Endothelial cell of umbilical vein (primary cell): ENCODE measurements around the gene ITPR1. TPM values are rescaled to one million over a fixed set of nuclear protein-coding genes. Genes with fewer than 3 reads are reported as not detected.

Source experiments
- BruUV-seq: library from RNA; stranded (reverse); fragments of 400-500 nt; replicated peaks from 2 replicates; lab custom pipeline; 2021; lab: Mats Ljungman, UMichigan
- CTCF ChIA-PET: fragments of 300-600, 350-600 bp; sonication (Branson Sonifier 250); formaldehyde crosslinking; loops from one replicate; lab custom pipeline; 2021; ENCODE audit warnings: antibody characterized with exemption, inconsistent platforms; lab: Charles Lee
- POLR2A ChIA-PET: fragments of 300-600, 350-600 bp; sonication (Branson Sonifier 250); formaldehyde crosslinking; loops from one replicate; lab custom pipeline; 2021; ENCODE audit warnings: antibody characterized with exemption, inconsistent platforms; lab: Charles Lee
- DNase-seq: peaks from one replicate; pipeline ENCODE4 v3.0.0-alpha.2; 2011; ENCODE audit warnings: low read depth, low spot score
- FAIRE-seq: peaks from 2 replicates; lab custom pipeline; 2011; peaks lifted over from hg19 to GRCh38; lab: Jason Lieb, UNC
- H2AFZ ChIP-seq: 2 replicates; pipeline ENCODE4 v1.6.0; 2012; ENCODE audit warnings: low read depth, low read length, control low read depth, inconsistent platforms
- H3K27ac ChIP-seq: 2 replicates; pipeline ENCODE4 v1.5.1; 2011; ENCODE audit warnings: low read depth, mild to moderate bottlenecking, control low read depth, low read length, moderate library complexity; ENCODE audit not compliant: insufficient read depth
- H3K27me3 ChIP-seq, 2 experiments: 2 replicates each; pipeline versions ENCODE4 v1.6.0 to v1.6.1; 2011; ENCODE audit warnings: low read length in 2 of 2, mixed read lengths in 1 of 2; ENCODE audit not compliant: control insufficient read depth in 2 of 2, insufficient read depth in 2 of 2
- H3K36me3 ChIP-seq, 2 experiments: 2 replicates in 1 of 2; 3 replicates in 1 of 2; pipeline ENCODE4 v1.5.1; 2011; ENCODE audit warnings: low read length in 2 of 2, mild to moderate bottlenecking in 1 of 2, moderate library complexity in 1 of 2; ENCODE audit not compliant: control insufficient read depth in 2 of 2, insufficient read depth in 2 of 2; ENCODE audit errors: extremely low read depth in 1 of 2
- H3K4me1 ChIP-seq: 3 replicates; pipeline ENCODE4 v1.5.1; 2011; ENCODE audit warnings: mild to moderate bottlenecking, low read length; ENCODE audit not compliant: control insufficient read depth, insufficient read depth; ENCODE audit errors: extremely low read depth
- H3K4me2 ChIP-seq: 2 replicates; pipeline ENCODE4 v1.6.1; 2011; ENCODE audit warnings: low read length, control low read depth, mixed read lengths; ENCODE audit not compliant: insufficient read depth
- H3K4me3 ChIP-seq, 3 experiments: fragments of 200-600 bp in 1 of 3; sonication (generic), shearing (Covaris generic) in 1 of 3; replicated peaks in 1 of 3; 2 replicates each; pipeline ENCODE4 v1.5.1; 2011 to 2016; ENCODE audit warnings: control low read depth in 3 of 3, low read length in 3 of 3, mild to moderate bottlenecking in 2 of 3, inconsistent platforms in 1 of 3, low read depth in 1 of 3, moderate library complexity in 1 of 3; ENCODE audit not compliant: insufficient read depth in 1 of 3
- H3K79me2 ChIP-seq: 2 replicates; pipeline ENCODE4 v1.6.0; 2012; ENCODE audit warnings: low read length, inconsistent platforms; ENCODE audit not compliant: control insufficient read depth, insufficient read depth
- H3K9ac ChIP-seq: replicated peaks from 2 replicates; pipeline ENCODE3; 2011; ENCODE audit warnings: low read length, control low read depth; ENCODE audit not compliant: insufficient read depth; ENCODE audit errors: extremely low read depth
- H3K9me1 ChIP-seq: replicated peaks from 3 replicates; pipeline ENCODE4 v1.6.0; 2011; ENCODE audit warnings: mild to moderate bottlenecking, low read length; ENCODE audit not compliant: control insufficient read depth, insufficient read depth; ENCODE audit errors: extremely low read depth
- H3K9me3 ChIP-seq: replicated peaks from 2 replicates; pipeline ENCODE4 v1.5.1; 2012; ENCODE audit warnings: low read length, inconsistent platforms; ENCODE audit not compliant: control insufficient read depth, insufficient read depth
- H4K20me1 ChIP-seq: replicated peaks from 2 replicates; pipeline ENCODE3; 2011; ENCODE audit warnings: mild to moderate bottlenecking, low read length; ENCODE audit not compliant: control insufficient read depth, insufficient read depth; ENCODE audit errors: extremely low read depth
- CTCF ChIP-seq, 2 donors: IDR thresholded peaks; 1 replicate in 1 of 2; 2 replicates in 1 of 2; pipeline ENCODE4 v1.5.1; 2011; ENCODE audit warnings: low read length in 2 of 2, mild to moderate bottlenecking in 2 of 2, moderate library complexity in 2 of 2, control low read depth in 1 of 2, inconsistent platforms in 1 of 2, low read depth in 1 of 2; ENCODE audit not compliant: insufficient read depth in 1 of 2; ENCODE audit errors: extremely low read depth in 1 of 2
- EZH2 ChIP-seq: IDR thresholded peaks from 2 replicates; pipeline ENCODE4 v1.6.1; 2012; ENCODE audit warnings: borderline replicate concordance, low read depth, mild to moderate bottlenecking, moderate library complexity, low read length, inconsistent platforms; ENCODE audit not compliant: severe bottlenecking
- FOS ChIP-seq: IDR thresholded peaks from 2 replicates; pipeline ENCODE4 v1.6.1; 2011; ENCODE audit warnings: mild to moderate bottlenecking, low read length, moderate library complexity, borderline replicate concordance; ENCODE audit not compliant: insufficient read depth
- GATA2 ChIP-seq: IDR thresholded peaks from 2 replicates; pipeline ENCODE4 v1.7.0; 2011; ENCODE audit warnings: low read depth, mild to moderate bottlenecking, moderate library complexity, mixed read lengths, low read length; ENCODE audit not compliant: insufficient read length, insufficient read depth
- JUN ChIP-seq: IDR thresholded peaks from 2 replicates; pipeline ENCODE4 v1.6.1; 2011; ENCODE audit warnings: borderline replicate concordance, low read depth; ENCODE audit not compliant: insufficient read length, insufficient read depth
- MAX ChIP-seq: IDR thresholded peaks from 2 replicates; pipeline ENCODE4 v1.6.1; 2011; ENCODE audit not compliant: insufficient read depth, insufficient read length
- MYC ChIP-seq: IDR thresholded peaks from one replicate; pipeline ENCODE4 v1.6.1; 2011; ENCODE audit warnings: mild to moderate bottlenecking, low read depth, low read length
- POLR2A ChIP-seq: IDR thresholded peaks from 2 replicates; pipeline ENCODE4 v1.6.1; 2012; ENCODE audit warnings: low read depth, mild to moderate bottlenecking, control low read depth, low read length
- POLR2AphosphoS5 ChIP-seq: IDR thresholded peaks from 2 replicates; pipeline ENCODE4 v1.6.1; 2012; ENCODE audit warnings: low read depth, mild to moderate bottlenecking, control low read depth, low read length, moderate library complexity; ENCODE audit not compliant: insufficient read depth
- dilution Hi-C: fragments of 300-500 bp; cut with MboI; formaldehyde crosslinking; loops from one replicate; pipeline ENCODE4 v1.15.0; 2019; ENCODE audit warnings: low sequenced_read_pairs; ENCODE audit not compliant: extremely low pct_ligation_motif_present
- intact Hi-C: fragments of 100-400 bp; cut with micrococcal nuclease; formaldehyde crosslinking; loops from one replicate; pipeline ENCODE4 v1.10.0; 2022
- polyA plus RNA-seq, 4 experiments: library from polyadenylated mRNA; depleted of rRNA in 3 of 4; stranded (reverse) in 3 of 4; unstranded in 1 of 4; fragments of >200 nt; gene quantifications; 2 replicates each; pipeline versions ENCODE4 v1.2.1 to v1.2.3, GENCODE V29; 2011 to 2012; ENCODE audit warnings: missing spikeins in 1 of 4
- total RNA-seq: library from RNA; stranded (reverse); gene quantifications from 2 replicates; pipeline ENCODE4 v1.2.3, GENCODE V29; 2021

The ITPR1 gene
- total and polyA plus RNA-seq, 2 donors (not counting 3 experiments of a cell fraction or from before 2014, with no cell fraction given): 5.1 to 16.1 TPM

GRCh38 chr3:4852780-4853748 is 359.9 kb downstream of the ITPR1 start:
- BruUV-seq: TSS peak; percentile 34
- DNase-seq (peak; percentile 94), FAIRE-seq (peak; percentile 69)
- ChIA-PET CTCF (interaction anchor here (0.7 to 3.2 kb wide), 11 partner anchors 9 to 205 kb away, joined by 3 to 11 read pairs (median 5); no protein-coding TSS in a partner anchor), POLR2A (no interaction called here)
- H3K36me3 ChIP-seq: no peaks in the 10 kb centered on the region
- dilution Hi-C loops (no loop called here), intact Hi-C loops (loop anchor here (1.0 kb wide), 1 partner anchor 22 kb away; no protein-coding TSS in a partner anchor)
- H3K27me3 ChIP-seq: no peaks in the 10 kb centered on the region
- peak overlapping the region; percentile 4 for H3K4me2 ChIP-seq
- no peaks in the 10 kb centered on the region for H3K9me3 ChIP-seq
- H3K27ac ChIP-seq: peak overlapping the region; percentile 86
- TF ChIP-seq POLR2AphosphoS5 (no peak), MYC (no peak), GATA2 (peak; percentile 48), MAX (no peak), JUN (peak; percentile 67), EZH2 (no peak), CTCF (IDR thresholded peaks at IDR 0.05; ENCODE audit: extremely low read depth in 1 of 2, insufficient read depth in 1 of 2, low read depth in 1 of 2, low read length in 2 of 2) (no peak), POLR2A (peak; percentile 45), FOS (no peak)
- H3K79me2 ChIP-seq: no peaks in the 10 kb centered on the region
- no peaks in the 10 kb centered on the region for H4K20me1 ChIP-seq
- no peak overlapping the region for H2AFZ ChIP-seq
- H3K4me1 ChIP-seq: peaks cover 48% of the 10 kb centered on the region
- H3K9me1 ChIP-seq: no peaks in the 10 kb centered on the region
- H3K4me3 ChIP-seq: no peak overlapping the region
- peak overlapping the region; percentile 54 for H3K9ac ChIP-seq
